Coronary artery (tissue), 2 donors: Measurements from ENCODE around the gene TIAL1.
A peak's percentile ranks its signal among the peaks of the same experiment; 100 is the strongest.
"Not testable (repeated sequence)": the region's sequence is repeated elsewhere in the genome, so short reads cannot be mapped to it uniquely, and the experiment has no call there.

ENCODE experiments used
- DNase-seq: peaks from one replicate; pipeline ENCODE4 v3.0.0-alpha.2; 2017; ENCODE audit warnings: low spot score
- H3K27ac ChIP-seq, 2 donors: fragments of 200-600 bp; sonication (generic); one replicate each; pipeline ENCODE4 v1.5.1; 2016 to 2019
- H3K4me3 ChIP-seq: fragments of 200-600 bp; sonication (generic); 2 replicates; pipeline ENCODE4 v1.5.1; 2016; ENCODE audit warnings: mild to moderate bottlenecking, moderate library complexity
- TF ChIP-seq, protein P1 (sequence below): fragments of 200-600 bp; sonication (generic); IDR thresholded peaks from one replicate; pipeline ENCODE4 v1.5.1; 2019; ENCODE audit warnings: antibody characterized with exemption

TIAL1 gene

DNA sequence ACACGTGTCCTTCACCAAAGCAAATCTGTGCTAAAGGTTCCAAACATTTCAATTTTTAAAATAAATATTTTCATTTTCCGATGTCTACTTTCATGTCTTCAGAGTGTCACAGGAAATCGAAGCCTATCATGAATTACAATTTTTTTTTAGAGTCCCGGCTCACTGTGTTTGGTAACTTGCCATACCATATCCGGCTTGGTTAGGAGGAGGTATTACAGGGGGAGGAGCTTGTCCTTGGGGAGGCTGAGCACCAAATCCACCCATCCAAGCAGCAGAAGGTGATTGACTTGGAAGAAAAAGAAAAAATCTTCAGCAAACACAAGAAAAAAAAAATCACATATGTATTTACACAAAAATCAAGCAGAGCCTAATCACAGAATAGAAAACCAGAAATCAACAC lies 21.3 kb downstream of the TIAL1 start:
- TF ChIP-seq, protein P1, sequence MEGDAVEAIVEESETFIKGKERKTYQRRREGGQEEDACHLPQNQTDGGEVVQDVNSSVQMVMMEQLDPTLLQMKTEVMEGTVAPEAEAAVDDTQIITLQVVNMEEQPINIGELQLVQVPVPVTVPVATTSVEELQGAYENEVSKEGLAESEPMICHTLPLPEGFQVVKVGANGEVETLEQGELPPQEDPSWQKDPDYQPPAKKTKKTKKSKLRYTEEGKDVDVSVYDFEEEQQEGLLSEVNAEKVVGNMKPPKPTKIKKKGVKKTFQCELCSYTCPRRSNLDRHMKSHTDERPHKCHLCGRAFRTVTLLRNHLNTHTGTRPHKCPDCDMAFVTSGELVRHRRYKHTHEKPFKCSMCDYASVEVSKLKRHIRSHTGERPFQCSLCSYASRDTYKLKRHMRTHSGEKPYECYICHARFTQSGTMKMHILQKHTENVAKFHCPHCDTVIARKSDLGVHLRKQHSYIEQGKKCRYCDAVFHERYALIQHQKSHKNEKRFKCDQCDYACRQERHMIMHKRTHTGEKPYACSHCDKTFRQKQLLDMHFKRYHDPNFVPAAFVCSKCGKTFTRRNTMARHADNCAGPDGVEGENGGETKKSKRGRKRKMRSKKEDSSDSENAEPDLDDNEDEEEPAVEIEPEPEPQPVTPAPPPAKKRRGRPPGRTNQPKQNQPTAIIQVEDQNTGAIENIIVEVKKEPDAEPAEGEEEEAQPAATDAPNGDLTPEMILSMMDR, result no peak
- Histone ChIP-seq H3K4me3 (no peak overlapping the region), H3K27ac (no peak overlapping the region)
- no peak for DNase-seq

DNA sequence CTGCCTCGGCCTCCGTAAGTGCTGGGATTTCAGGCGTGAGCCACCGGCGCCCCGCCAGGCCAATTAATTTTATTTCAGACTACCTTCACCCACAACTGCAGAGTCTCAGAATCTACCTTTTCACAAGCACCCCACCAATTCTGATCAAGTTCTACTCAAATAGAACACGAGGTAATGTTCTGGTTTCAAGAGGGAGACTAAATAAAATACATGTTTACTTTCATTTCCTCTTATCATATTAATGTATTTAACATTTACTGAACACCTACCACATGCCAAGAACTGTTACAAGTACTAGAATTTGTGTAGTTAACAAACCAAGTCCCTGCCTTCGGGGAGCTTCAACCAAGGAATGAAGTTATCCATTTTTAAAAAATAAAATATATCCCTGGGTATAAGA lies 28.8 kb downstream of the TIAL1 start:
- H3K27ac ChIP-seq, result no peak overlapping the region
- H3K4me3 ChIP-seq, result no peak overlapping the region
- no peak for DNase-seq
- TF ChIP-seq, protein P1, result no peak

DNA sequence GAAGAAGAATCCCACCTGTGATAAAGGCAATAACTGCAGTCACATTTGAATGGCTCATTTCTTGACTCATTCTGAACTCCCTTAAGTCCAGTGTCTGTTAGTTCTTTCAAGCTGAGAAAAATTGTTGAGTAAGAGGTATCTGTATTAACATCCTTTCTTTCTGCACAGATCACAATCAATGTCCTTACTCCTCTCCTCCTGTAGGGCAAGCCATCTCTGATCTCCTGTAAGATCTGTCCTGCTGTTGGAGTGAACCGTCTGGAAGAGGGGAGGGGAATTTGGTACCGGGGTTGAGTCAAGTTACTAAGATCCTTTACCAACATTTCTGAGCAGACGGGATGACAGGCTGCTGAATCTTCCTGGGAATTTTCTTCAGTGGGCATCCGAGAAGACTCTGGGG lies 34.7 kb downstream of the TIAL1 start:
- DNase-seq, result no peak
- TF ChIP-seq, protein P1, result no peak
- Histone ChIP-seq H3K4me3 (no peak overlapping the region), H3K27ac (no peak overlapping the region)

DNA sequence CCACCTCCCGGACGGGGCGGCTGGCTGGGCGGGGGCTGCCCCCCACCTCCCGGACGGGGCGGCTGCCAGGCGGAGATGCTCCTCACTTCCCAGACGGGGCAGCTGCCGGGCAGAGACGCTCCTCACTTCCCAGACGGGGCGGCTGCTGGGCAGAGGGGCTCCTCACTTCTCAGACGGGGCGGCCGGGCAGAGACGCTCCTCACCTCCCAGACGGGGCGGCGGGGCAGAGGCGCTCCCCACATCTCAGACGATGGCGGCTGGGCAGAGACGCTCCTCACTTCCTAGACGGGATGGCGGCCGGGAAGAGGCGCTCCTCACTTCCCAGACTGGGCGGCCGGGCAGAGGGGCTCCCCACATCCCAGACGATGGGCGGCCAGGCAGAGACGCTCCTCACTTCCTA lies 37.3 kb downstream of the TIAL1 start:
- H3K4me3 ChIP-seq, DNase-seq, H3K27ac ChIP-seq: not testable (repeated sequence)

DNA sequence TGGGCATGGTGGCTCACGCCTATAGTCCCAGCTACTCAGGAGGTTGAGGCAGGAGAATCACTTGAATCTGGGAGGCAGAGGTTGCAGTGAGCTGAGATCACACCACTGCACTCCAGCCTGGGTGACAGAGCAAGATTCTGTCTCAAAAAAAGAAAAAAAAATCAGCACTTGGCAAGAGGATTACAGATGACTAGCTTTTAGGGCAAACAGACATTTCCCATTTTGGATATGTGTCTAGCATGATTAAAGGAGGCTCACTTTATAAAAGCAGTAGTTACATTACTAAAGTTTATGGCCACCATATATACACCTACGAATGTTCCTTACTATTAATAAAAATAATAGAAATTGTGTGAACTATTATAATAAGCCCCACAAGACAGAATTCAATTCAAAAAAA lies 40.7 kb downstream of the TIAL1 start:
- DNase-seq, H3K27ac ChIP-seq, H3K4me3 ChIP-seq: not testable (repeated sequence)

DNA sequence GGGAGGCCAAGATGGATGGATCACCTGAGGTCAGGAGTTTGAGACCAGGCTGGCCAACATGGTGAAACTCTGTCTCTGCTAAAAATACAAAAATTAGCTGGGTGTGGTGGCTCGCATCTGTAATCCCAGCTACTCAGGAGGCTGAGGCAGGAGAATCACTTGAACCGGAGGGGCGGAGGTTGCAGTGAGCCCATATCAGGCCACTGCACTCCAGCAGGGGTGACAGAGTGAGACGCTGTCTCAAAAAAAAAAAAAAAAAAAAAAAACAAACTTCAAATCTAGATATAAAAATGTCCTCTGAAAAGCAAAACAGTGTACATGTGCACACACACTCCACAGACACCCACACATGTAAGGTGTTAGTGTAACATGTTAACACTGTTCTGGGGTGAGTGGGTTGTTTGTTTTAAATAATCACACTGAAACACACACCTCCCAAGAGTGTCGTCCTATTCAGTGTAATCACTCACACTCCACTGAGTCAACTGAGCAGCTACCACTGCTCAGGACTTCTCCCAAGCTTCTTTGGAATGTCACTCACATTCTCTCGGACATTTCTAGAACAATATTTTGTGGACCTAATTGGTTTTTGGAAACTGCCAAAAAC lies 41.5 kb downstream of the TIAL1 start:
- TF ChIP-seq, protein P1, result no peak
- H3K27ac ChIP-seq, result no peak overlapping the region
- no peak overlapping the region for H3K4me3 ChIP-seq
- no peak for DNase-seq

DNA sequence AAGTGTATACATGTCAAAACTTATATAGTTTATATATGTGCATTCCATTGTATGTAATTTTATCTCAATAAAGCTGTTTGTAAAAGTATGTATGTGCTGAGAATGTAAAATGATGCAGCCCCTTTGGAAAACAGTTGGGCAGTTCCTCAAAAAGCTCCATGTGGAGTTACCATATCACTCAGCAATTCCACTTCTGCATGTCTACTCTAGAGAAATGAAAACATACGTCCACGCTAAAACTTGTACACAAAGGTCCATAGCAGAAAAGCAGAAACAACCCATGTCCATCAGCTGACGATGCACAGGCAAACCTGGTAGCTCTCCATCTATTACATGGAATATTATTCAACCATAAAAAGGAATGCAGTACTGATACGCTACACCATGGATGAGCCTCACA lies 45.9 kb downstream of the TIAL1 start:
- DNase-seq, result no peak
- Histone ChIP-seq H3K27ac (no peak overlapping the region), H3K4me3 (no peak overlapping the region)
- TF ChIP-seq, protein P1, result no peak

DNA sequence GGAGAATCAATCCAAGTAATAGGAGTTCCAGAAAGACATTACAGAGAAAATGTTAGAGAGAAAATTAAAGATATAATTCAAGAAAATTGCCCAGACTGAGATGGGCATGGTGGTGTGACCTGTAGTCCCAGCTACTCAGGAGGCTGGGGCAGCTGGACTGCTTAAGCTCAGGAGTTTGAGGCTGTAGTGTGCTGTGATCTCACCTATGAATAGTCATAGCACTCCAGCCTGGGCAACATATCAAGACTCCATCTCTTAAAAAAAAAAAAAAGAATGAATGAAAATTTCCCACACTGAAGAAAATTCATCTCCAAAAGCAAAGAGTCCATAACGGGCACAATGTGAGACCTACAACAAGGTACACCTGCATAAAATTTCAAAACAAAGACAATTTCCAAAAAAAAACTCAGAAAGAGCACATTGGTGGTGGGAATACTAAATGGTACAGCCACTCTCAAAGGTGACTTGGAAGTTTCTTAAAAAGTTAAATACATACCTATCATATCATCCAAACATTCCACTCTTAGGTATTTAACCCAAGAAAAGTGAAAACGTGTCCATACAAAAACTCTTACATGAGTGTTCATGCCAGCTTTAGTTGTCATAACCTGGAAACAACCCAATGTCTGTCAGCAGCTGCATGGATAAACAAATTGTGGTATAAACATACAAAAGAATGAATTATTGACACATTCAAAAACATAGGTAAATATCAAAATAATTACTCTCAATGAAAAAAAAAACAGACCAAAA lies 47.3 kb downstream of the TIAL1 start:
- no peak overlapping the region for H3K27ac ChIP-seq
- no peak overlapping the region for H3K4me3 ChIP-seq
- DNase-seq, result peak; percentile 11
- TF ChIP-seq, protein P1, result no peak
